Subcutaneous adipose tissue (tissue), 4 donors: ENCODE measurements around the gene AP4M1. TPM values are rescaled to one million over a fixed set of nuclear protein-coding genes. Genes with fewer than 3 reads are reported as not detected.

Source experiments
- CTCF ChIP-seq: fragments of 450-650 bp; IDR thresholded peaks from one replicate; pipeline ENCODE4 v1.5.1; 2016; ENCODE audit warnings: low read depth, mild to moderate bottlenecking, control low read depth, antibody characterized with exemption, moderate library complexity
- total RNA-seq, 4 donors: library from RNA; depleted of rRNA; stranded (reverse); fragments of >200 nt; gene quantifications; one replicate each; pipeline ENCODE4 v1.1.0, GENCODE V29; 2016

Gene AP4M1
- total RNA-seq, result 10 to 100 TPM in 3 of 4 donors, 1 to 10 TPM in 1; 6.7 to 25.6 (median 18.0) TPM

GRCh38 chr7:100101016-100101862, at the start of gene AP4M1, which contains the start of gene MCM7:
AP4M1 (plus strand) TSS chr7:100101643; CDS start chr7:100101715, 72 bp downstream.
MCM7 (minus strand) TSS chr7:100101397; CDS start chr7:100101294, 103 bp downstream.
- no peak for TF ChIP-seq CTCF

- TF ChIP-seq CTCF, result no peak
Measured at GRCh38 chr7:100053215-100053614, 48.2 kb upstream of the AP4M1 start.

GRCh38 chr7:100057006-100057405, 44.4 kb upstream of the AP4M1 start:
- no peak for TF ChIP-seq CTCF

GRCh38 chr7:100059251-100059739, 42.1 kb upstream of the AP4M1 start:
- TF ChIP-seq CTCF, result no peak

- no peak for TF ChIP-seq CTCF
Measured at GRCh38 chr7:100061518-100062193, 39.8 kb upstream of the AP4M1 start.

- no peak for TF ChIP-seq CTCF
Measured at GRCh38 chr7:100063376-100063775, 38.1 kb upstream of the AP4M1 start.

GRCh38 chr7:100064162-100064561, 37.3 kb upstream of the AP4M1 start:
- TF ChIP-seq CTCF, result no peak
